Transverse colon (tissue), 4 donors: Measurements from ENCODE around the gene DOCK2. TPM values are rescaled to one million over a fixed set of nuclear protein-coding genes. Genes with fewer than 3 reads are reported as not detected.

ENCODE experiments used
- DNase-seq: peaks from one replicate; pipeline ENCODE4 v3.0.0-alpha.2; 2019
- H3K27ac ChIP-seq, 4 donors: fragments of 200-600 bp; sonication (generic); 2 replicates each; pipeline ENCODE4 v1.5.1; 2016 to 2018; ENCODE audit warnings: inconsistent platforms in 4 of 4
- H3K27me3 ChIP-seq: fragments of 200-600 bp; sonication (generic); 2 replicates; pipeline ENCODE4 v1.5.1; 2017; ENCODE audit warnings: inconsistent platforms
- H3K36me3 ChIP-seq, 4 donors: fragments of 200-600 bp; sonication (generic); 2 replicates each; pipeline ENCODE4 v1.5.1; 2017 to 2019; ENCODE audit warnings: inconsistent platforms in 4 of 4
- H3K4me1 ChIP-seq, 4 donors: fragments of 200-600 bp; sonication (generic); 2 replicates each; pipeline ENCODE4 v1.5.1; 2017 to 2020; ENCODE audit warnings: inconsistent platforms in 4 of 4
- H3K4me3 ChIP-seq, 4 donors: fragments of 200-600 bp; sonication (generic); 1 replicate in 1 of 4; 2 replicates in 3 of 4; pipeline versions ENCODE4 v1.5.1 to v1.6.1; 2017 to 2019; ENCODE audit warnings: inconsistent platforms in 4 of 4
- H3K9me3 ChIP-seq, 2 donors: fragments of 200-600 bp; sonication (generic); 2 replicates each; pipeline ENCODE4 v1.5.1; 2017 to 2019; ENCODE audit warnings: inconsistent platforms in 2 of 2
- CTCF ChIP-seq, 5 experiments: fragments of 200-600 bp in 3 of 5; fragments of 450-650 bp in 2 of 5; sonication (generic) in 3 of 5; IDR thresholded peaks; 1 replicate in 2 of 5; 2 replicates in 3 of 5; pipeline ENCODE4 v1.5.1; 2016 to 2017; ENCODE audit warnings: antibody characterized with exemption in 5 of 5, inconsistent platforms in 3 of 5, mild to moderate bottlenecking in 2 of 5, moderate library complexity in 1 of 5
- EP300 ChIP-seq: sonication (generic); formaldehyde crosslinking; IDR thresholded peaks from one replicate; pipeline ENCODE4 v1.6.1; 2017; ENCODE audit warnings: antibody characterized with exemption, low read depth
- POLR2A ChIP-seq: fragments of 450-650 bp; IDR thresholded peaks from one replicate; pipeline ENCODE4 v1.6.1; 2016; ENCODE audit warnings: antibody characterized with exemption, mild to moderate bottlenecking, moderate library complexity
- POLR2AphosphoS5 ChIP-seq, 3 donors: sonication (generic); formaldehyde crosslinking; IDR thresholded peaks; one replicate each; pipeline ENCODE4 v1.6.1; 2016; ENCODE audit warnings: antibody characterized with exemption in 3 of 3
- WGBS, 2 donors: methylation state at CpG; one replicate each; pipeline ENCODE4 v1.1.5; 2018; ENCODE audit warnings: low coverage in 1 of 2; 5-methylcytosine and 5-hydroxymethylcytosine counted together
- in situ Hi-C, 4 donors: fragments of 200-750 bp; cut with MboI; loops; one replicate each; pipeline versions ENCODE4 v1.15.0 to v1.15.1; 2017; ENCODE audit warnings: low sequenced_read_pairs in 3 of 4, low pct_ligation_motif_present in 1 of 4, low pct_unique_long_range_greater_than_20kb in 1 of 4
- intact Hi-C: fragments of 100-400 bp; cut with DNase I; formaldehyde crosslinking; loops from one replicate; pipeline ENCODE4 v1.15.1; 2023; ENCODE audit warnings: low total_unique reads
- total RNA-seq, 4 donors: library from RNA; depleted of rRNA; stranded (reverse); fragments of >200 nt; gene quantifications; one replicate each; pipeline ENCODE4 v1.1.0, GENCODE V29; 2016

The DOCK2 gene
- total RNA-seq, 4 donors from 2014 or later = 8.3 to 24.0 (median 14.3) TPM

GRCh38 chr5:169705322-169705721, 68.2 kb downstream of the DOCK2 start:
- in situ Hi-C loops = no loop called here
- intact Hi-C loops = no loop called here
- H3K4me1 ChIP-seq = no peaks in the 10 kb centered on the region
- no peaks in the 10 kb centered on the region for H3K9me3 ChIP-seq
- TF ChIP-seq POLR2AphosphoS5 (IDR thresholded peaks at IDR 0.05) (no peak), EP300 (no peak), POLR2A (no peak), CTCF (IDR thresholded peaks at IDR 0.05) (no peak)
- DNase-seq = no peak
- 86 to 93% methylated on average over 1 to 2 of the region's 2 CpGs for WGBS, 2 donors
- no peak overlapping the region for H3K4me3 ChIP-seq
- H3K27ac ChIP-seq = no peak overlapping the region
- no peaks in the 10 kb centered on the region for H3K27me3 ChIP-seq
- H3K36me3 ChIP-seq = no peaks in the 10 kb centered on the region

GRCh38 chr5:169706071-169706470, 69.0 kb downstream of the DOCK2 start:
- TF ChIP-seq EP300 (no peak), CTCF (IDR thresholded peaks at IDR 0.05) (no peak), POLR2AphosphoS5 (IDR thresholded peaks at IDR 0.05) (no peak), POLR2A (no peak)
- H3K4me3 ChIP-seq = no peak overlapping the region
- in situ Hi-C loops (no loop called here), intact Hi-C loops (no loop called here)
- H3K36me3 ChIP-seq = no peaks in the 10 kb centered on the region
- H3K9me3 ChIP-seq = no peaks in the 10 kb centered on the region
- DNase-seq = no peak
- WGBS, 2 donors = 57 to 78% methylated on average over 1 of the region's 1 CpG
- no peaks in the 10 kb centered on the region for H3K27me3 ChIP-seq
- no peak overlapping the region for H3K27ac ChIP-seq
- no peaks in the 10 kb centered on the region for H3K4me1 ChIP-seq

GRCh38 chr5:169706758-169707450, 69.8 kb downstream of the DOCK2 start:
- in situ Hi-C loops = no loop called here
- WGBS, 2 donors = 73 to 83% methylated on average over 2 to 9 of the region's 9 CpGs
- H3K27ac ChIP-seq = no peak overlapping the region
- no peaks in the 10 kb centered on the region for H3K27me3 ChIP-seq
- H3K36me3 ChIP-seq = no peaks in the 10 kb centered on the region
- no peak overlapping the region for H3K4me3 ChIP-seq
- no peaks in the 10 kb centered on the region for H3K4me1 ChIP-seq
- DNase-seq = no peak
- no peak for TF ChIP-seq POLR2A
- no peak for TF ChIP-seq EP300
- TF ChIP-seq POLR2AphosphoS5 (IDR thresholded peaks at IDR 0.05) = no peak
- TF ChIP-seq CTCF (IDR thresholded peaks at IDR 0.05) = no peak
- intact Hi-C loops = no loop called here
- no peaks in the 10 kb centered on the region for H3K9me3 ChIP-seq

- in situ Hi-C loops = no loop called here
Observed at GRCh38 chr5:169707686-169708085, 70.6 kb downstream of the DOCK2 start.

More at GRCh38 chr5:169707686-169708085, 70.6 kb downstream of the DOCK2 start:
- 87 to 95% methylated on average over 3 of the region's 3 CpGs for WGBS, 2 donors
- H3K36me3 ChIP-seq = no peaks in the 10 kb centered on the region
- H3K9me3 ChIP-seq = no peaks in the 10 kb centered on the region
- TF ChIP-seq POLR2A = no peak
- no peak for TF ChIP-seq EP300
- no peak for TF ChIP-seq CTCF (IDR thresholded peaks at IDR 0.05)
- no peak for TF ChIP-seq POLR2AphosphoS5 (IDR thresholded peaks at IDR 0.05)
- intact Hi-C loops = no loop called here
- H3K27me3 ChIP-seq = no peaks in the 10 kb centered on the region
- no peak overlapping the region for H3K4me3 ChIP-seq
- no peaks in the 10 kb centered on the region for H3K4me1 ChIP-seq
- no peak overlapping the region for H3K27ac ChIP-seq
- DNase-seq = no peak
